Neural progenitor cell (in vitro differentiated cells): ENCODE results near the gene EFNA3.

Source experiments
- EZH2 ChIP-seq: fragments of 200-600 bp; sonication (generic); IDR thresholded peaks from 2 replicates; pipeline ENCODE4 v1.6.1; 2017; ENCODE audit warnings: antibody characterized with exemption, mild to moderate bottlenecking, moderate library complexity
- EZH2phosphoT487 ChIP-seq: fragments of 200-600 bp; sonication (generic); IDR thresholded peaks from 2 replicates; pipeline ENCODE4 v1.6.1; 2017; ENCODE audit warnings: antibody characterized with exemption
- TF ChIP-seq, protein P1 (sequence below): fragments of 200-600 bp; sonication (generic); IDR thresholded peaks from 2 replicates; pipeline ENCODE4 v1.5.1; 2017; ENCODE audit warnings: antibody characterized with exemption, mild to moderate bottlenecking

DNA sequence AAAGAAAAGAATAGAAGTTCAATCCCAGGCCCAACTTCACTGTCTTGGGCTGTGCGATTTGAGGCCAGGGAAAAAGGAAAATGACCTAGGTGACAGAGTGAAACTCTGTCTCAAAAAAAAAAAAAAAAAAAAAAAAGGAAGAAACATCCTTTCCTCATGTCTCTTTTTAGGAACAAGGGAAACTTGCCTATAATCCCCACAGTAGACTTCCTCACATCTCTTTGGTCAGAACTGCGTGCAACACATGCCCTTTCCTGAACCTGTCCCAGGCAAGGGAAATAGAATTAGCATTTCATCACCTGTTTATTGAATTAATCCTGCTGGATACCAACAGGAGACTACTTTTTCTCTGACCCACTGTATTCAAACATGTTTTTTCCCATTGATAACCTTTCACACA lies 42.7 kb upstream of the EFNA3 start:
- TF ChIP-seq EZH2: no peak
- TF ChIP-seq, protein P1, sequence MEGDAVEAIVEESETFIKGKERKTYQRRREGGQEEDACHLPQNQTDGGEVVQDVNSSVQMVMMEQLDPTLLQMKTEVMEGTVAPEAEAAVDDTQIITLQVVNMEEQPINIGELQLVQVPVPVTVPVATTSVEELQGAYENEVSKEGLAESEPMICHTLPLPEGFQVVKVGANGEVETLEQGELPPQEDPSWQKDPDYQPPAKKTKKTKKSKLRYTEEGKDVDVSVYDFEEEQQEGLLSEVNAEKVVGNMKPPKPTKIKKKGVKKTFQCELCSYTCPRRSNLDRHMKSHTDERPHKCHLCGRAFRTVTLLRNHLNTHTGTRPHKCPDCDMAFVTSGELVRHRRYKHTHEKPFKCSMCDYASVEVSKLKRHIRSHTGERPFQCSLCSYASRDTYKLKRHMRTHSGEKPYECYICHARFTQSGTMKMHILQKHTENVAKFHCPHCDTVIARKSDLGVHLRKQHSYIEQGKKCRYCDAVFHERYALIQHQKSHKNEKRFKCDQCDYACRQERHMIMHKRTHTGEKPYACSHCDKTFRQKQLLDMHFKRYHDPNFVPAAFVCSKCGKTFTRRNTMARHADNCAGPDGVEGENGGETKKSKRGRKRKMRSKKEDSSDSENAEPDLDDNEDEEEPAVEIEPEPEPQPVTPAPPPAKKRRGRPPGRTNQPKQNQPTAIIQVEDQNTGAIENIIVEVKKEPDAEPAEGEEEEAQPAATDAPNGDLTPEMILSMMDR: no peak
- no peak for TF ChIP-seq EZH2phosphoT487
